ENCODE results near the gene MEX3A.

DNA sequence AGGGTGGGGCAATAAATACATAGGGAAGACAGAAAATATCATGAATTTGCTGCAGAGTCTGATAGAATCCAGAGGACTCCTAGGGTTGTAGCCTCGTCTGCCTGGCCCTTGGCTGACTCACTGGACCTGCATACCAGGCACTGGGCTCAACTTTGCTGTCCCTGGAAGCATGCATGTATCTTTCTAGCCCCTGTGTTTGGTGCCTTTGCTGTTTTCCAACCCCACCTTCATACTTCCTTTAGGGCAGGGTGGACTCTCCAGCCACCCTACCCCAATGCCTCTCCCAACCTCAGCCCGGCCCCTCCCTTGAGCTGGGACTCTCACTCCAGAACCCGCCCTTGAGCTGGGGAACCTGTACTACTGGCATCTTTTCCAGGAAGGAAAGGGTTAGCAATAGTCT, 20.1 kb downstream of the MEX3A start:
- TF ChIP-seq, protein P1, sequence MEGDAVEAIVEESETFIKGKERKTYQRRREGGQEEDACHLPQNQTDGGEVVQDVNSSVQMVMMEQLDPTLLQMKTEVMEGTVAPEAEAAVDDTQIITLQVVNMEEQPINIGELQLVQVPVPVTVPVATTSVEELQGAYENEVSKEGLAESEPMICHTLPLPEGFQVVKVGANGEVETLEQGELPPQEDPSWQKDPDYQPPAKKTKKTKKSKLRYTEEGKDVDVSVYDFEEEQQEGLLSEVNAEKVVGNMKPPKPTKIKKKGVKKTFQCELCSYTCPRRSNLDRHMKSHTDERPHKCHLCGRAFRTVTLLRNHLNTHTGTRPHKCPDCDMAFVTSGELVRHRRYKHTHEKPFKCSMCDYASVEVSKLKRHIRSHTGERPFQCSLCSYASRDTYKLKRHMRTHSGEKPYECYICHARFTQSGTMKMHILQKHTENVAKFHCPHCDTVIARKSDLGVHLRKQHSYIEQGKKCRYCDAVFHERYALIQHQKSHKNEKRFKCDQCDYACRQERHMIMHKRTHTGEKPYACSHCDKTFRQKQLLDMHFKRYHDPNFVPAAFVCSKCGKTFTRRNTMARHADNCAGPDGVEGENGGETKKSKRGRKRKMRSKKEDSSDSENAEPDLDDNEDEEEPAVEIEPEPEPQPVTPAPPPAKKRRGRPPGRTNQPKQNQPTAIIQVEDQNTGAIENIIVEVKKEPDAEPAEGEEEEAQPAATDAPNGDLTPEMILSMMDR (IDR thresholded peaks at IDR 0.05): no peak
- TF ChIP-seq POLR2AphosphoS5 (IDR thresholded peaks at IDR 0.05): no peak
- no peak for TF ChIP-seq POLR2A (IDR thresholded peaks at IDR 0.05)

Data from prostate gland (tissue), 2 donors.